Measurements from ENCODE around the gene KCNK3.

DNA sequence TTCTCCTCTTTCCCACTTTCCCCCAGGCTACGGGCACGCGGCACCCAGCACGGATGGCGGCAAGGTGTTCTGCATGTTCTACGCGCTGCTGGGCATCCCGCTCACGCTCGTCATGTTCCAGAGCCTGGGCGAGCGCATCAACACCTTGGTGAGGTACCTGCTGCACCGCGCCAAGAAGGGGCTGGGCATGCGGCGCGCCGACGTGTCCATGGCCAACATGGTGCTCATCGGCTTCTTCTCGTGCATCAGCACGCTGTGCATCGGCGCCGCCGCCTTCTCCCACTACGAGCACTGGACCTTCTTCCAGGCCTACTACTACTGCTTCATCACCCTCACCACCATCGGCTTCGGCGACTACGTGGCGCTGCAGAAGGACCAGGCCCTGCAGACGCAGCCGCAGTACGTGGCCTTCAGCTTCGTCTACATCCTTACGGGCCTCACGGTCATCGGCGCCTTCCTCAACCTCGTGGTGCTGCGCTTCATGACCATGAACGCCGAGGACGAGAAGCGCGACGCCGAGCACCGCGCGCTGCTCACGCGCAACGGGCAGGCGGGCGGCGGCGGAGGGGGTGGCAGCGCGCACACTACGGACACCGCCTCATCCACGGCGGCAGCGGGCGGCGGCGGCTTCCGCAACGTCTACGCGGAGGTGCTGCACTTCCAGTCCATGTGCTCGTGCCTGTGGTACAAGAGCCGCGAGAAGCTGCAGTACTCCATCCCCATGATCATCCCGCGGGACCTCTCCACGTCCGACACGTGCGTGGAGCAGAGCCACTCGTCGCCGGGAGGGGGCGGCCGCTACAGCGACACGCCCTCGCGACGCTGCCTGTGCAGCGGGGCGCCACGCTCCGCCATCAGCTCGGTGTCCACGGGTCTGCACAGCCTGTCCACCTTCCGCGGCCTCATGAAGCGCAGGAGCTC lies 35.4 kb downstream of the KCNK3 start:
- TF ChIP-seq CTCF (IDR thresholded peaks at IDR 0.05) (no peak), POLR2A (IDR thresholded peaks at IDR 0.05) (no peak)

All from thyroid gland (tissue), 4 donors.